D721Med (cell line): Measurements from ENCODE around the gene TRMT10B.
"Not testable (repeated sequence)": the region's sequence is repeated elsewhere in the genome, so short reads cannot be mapped to it uniquely, and the experiment has no call there.

Experiments used
- DNase-seq: peaks from one replicate; pipeline ENCODE4 v3.0.0; 2011; ENCODE audit warnings: low spot score; ENCODE audit not compliant: insufficient read length
- FAIRE-seq: peaks from 2 replicates; lab custom pipeline; 2011; peaks lifted over from hg19 to GRCh38; lab: Jason Lieb, UNC
- CTCF ChIP-seq: IDR thresholded peaks from 2 replicates; pipeline ENCODE4 v1.5.1; 2012; ENCODE audit warnings: mild to moderate bottlenecking, control low read depth; ENCODE audit not compliant: insufficient read depth; ENCODE audit errors: missing control alignments

The TRMT10B gene

DNA sequence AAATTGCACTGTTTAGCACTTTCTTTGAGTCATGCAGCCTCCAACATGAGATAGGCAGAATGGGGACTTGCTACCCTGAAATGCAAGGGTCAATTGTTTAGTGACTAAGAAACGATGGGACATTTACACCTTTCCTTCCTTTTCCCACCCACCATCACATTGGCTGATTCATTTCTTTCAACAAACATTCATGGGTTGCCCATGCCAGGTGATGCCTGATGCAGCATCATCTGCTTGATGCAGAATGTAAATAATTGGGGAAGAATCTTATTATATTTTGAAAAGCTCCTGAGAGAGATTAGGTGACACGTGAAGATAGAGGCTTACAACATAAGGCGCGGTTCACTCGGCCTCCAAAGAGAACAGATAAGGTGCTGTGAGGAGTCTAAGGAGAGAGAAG lies 4.5 kb upstream of the TRMT10B start:
- FAIRE-seq: no peak
- no peak for TF ChIP-seq CTCF
- no peak for DNase-seq

- FAIRE-seq: no peak
- DNase-seq: no peak
- TF ChIP-seq CTCF: no peak
Observed at GRCh38 chr9:37751186-37751585, 2.4 kb upstream of the TRMT10B start.

- not testable (repeated sequence) for FAIRE-seq, DNase-seq
Observed at GRCh38 chr9:37751704-37752103, 1.9 kb upstream of the TRMT10B start.

GRCh38 chr9:37752112-37752511 lies 1.5 kb upstream of the TRMT10B start:
- FAIRE-seq, DNase-seq: not testable (repeated sequence)

- FAIRE-seq: no peak
- TF ChIP-seq CTCF: no peak
Observed at GRCh38 chr9:37752642-37753488, 740 bp upstream of the TRMT10B start.

GRCh38 chr9:37758747-37759146 lies 5.1 kb downstream of the TRMT10B start:
- FAIRE-seq: no peak
- no peak for DNase-seq

More at GRCh38 chr9:37752642-37753488, 740 bp upstream of the TRMT10B start:
- DNase-seq: no peak

GRCh38 chr9:37760416-37761161 lies 7.0 kb downstream of the TRMT10B start:
- FAIRE-seq (no peak), DNase-seq (no peak)
- no peak for TF ChIP-seq CTCF

More at GRCh38 chr9:37758747-37759146, 5.1 kb downstream of the TRMT10B start:
- no peak for TF ChIP-seq CTCF

- no peak for TF ChIP-seq CTCF
- FAIRE-seq (no peak), DNase-seq (no peak)
Observed at GRCh38 chr9:37761511-37761910, 7.9 kb downstream of the TRMT10B start.

- FAIRE-seq: not testable (repeated sequence)
Observed at GRCh38 chr9:37765263-37765662, 11.7 kb downstream of the TRMT10B start.

More at GRCh38 chr9:37765263-37765662, 11.7 kb downstream of the TRMT10B start:
- not testable (repeated sequence) for DNase-seq
